Endometrial microvascular endothelial cells (primary cell): ENCODE measurements around the gene F7. TPM values are rescaled to one million over a fixed set of nuclear protein-coding genes. Genes with fewer than 3 reads are reported as not detected.
"Not testable (repeated sequence)": the region's sequence is repeated elsewhere in the genome, so short reads cannot be mapped to it uniquely, and the experiment has no call there.

Source experiments
- in situ Hi-C: cut with HindIII; loops from 2 replicates; pipeline ENCODE4 v1.10.0; 2017; ENCODE audit warnings: low sequenced_read_pairs, low pct_unique_long_range_greater_than_20kb; ENCODE audit errors: inconsistent ontology term
- total RNA-seq: library from RNA; depleted of rRNA; stranded (reverse); fragments of >200 nt; gene quantifications from one replicate; pipeline ENCODE4 v1.2.3, GENCODE V29; 2015; ENCODE audit errors: inconsistent ontology term

The F7 gene
- total RNA-seq, 1 donor from 2014 or later, result not detected

- in situ Hi-C loops, result no loop called here
These were observed 35.5 kb upstream of the F7 start for GRCh38 chr13:113069861-113070805.

GRCh38 chr13:113070855-113071254 is 34.7 kb upstream of the F7 start:
- in situ Hi-C loops, result no loop called here

GRCh38 chr13:113072376-113072775 is 33.2 kb upstream of the F7 start:
- in situ Hi-C loops, result no loop called here

GRCh38 chr13:113073942-113074341 is 31.6 kb upstream of the F7 start:
- in situ Hi-C loops, result no loop called here

- in situ Hi-C loops, result no loop called here
These were observed 31.2 kb upstream of the F7 start for GRCh38 chr13:113074401-113074800.

- in situ Hi-C loops, result no loop called here
These were observed 30.7 kb upstream of the F7 start for GRCh38 chr13:113074876-113075275.

- in situ Hi-C loops, result no loop called here
These were observed 29.9 kb upstream of the F7 start for GRCh38 chr13:113075711-113076110.

- in situ Hi-C loops, result no loop called here
These were observed 28.8 kb upstream of the F7 start for GRCh38 chr13:113076681-113077401.

GRCh38 chr13:113077566-113077952 is 28.0 kb upstream of the F7 start:
- in situ Hi-C loops, result no loop called here

GRCh38 chr13:113077953-113078901 is 27.4 kb upstream of the F7 start:
- in situ Hi-C loops, result no loop called here

GRCh38 chr13:113078902-113079780 is 26.4 kb upstream of the F7 start:
- in situ Hi-C loops, result no loop called here

GRCh38 chr13:113079781-113080080 is 25.9 kb upstream of the F7 start:
- in situ Hi-C loops, result not testable (repeated sequence)

- in situ Hi-C loops, result no loop called here
These were observed 25.2 kb upstream of the F7 start for GRCh38 chr13:113080361-113080831.

- in situ Hi-C loops, result no loop called here
These were observed 24.6 kb upstream of the F7 start for GRCh38 chr13:113080901-113081521.

GRCh38 chr13:113082198-113083021 is 23.2 kb upstream of the F7 start:
- in situ Hi-C loops, result no loop called here

GRCh38 chr13:113083022-113083373 is 22.6 kb upstream of the F7 start:
- in situ Hi-C loops, result no loop called here

GRCh38 chr13:113083402-113084061 is 22.1 kb upstream of the F7 start:
- in situ Hi-C loops, result no loop called here
